ENCODE data around the gene CTSH.

Gene CTSH, protein sequence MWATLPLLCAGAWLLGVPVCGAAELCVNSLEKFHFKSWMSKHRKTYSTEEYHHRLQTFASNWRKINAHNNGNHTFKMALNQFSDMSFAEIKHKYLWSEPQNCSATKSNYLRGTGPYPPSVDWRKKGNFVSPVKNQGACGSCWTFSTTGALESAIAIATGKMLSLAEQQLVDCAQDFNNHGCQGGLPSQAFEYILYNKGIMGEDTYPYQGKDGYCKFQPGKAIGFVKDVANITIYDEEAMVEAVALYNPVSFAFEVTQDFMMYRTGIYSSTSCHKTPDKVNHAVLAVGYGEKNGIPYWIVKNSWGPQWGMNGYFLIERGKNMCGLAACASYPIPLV

DNA sequence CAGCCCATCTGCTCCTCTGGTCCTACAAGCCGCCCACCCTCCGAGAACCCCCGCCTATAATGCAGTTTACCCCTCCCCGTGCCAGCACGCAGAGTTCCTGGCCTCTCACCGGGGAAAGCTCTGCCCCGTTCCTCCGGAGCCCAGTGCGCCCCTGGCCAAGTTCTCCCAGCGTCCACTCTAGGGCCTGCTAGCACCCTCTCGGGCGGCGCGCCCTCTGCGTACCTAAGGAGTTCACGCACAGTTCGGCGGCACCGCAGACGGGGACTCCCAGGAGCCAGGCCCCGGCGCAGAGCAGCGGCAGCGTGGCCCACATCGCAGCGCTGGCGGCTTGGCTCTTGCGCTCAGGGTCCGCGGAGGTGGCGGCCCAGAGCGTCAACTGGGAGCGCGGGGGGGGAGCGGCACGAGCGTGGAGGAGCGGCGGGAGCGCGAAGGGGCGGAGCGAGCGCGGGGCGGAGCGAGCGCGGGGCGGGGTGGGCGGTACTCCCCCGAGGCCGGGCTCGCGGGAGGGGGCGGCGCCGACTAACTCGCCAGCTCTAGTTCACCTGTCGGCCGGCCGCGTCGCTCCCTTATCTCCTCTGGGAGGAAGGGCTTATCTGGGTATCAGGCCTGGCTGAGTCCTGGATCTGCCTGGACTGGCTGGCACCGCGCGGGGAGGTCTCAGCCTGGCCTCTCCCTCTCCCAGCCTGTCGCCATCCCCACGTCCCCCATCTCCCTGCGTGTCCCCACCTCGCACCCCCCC lies at the start of gene CTSH:
Gene CTSH (minus strand): TSS at position 378 of the 739 bp plus-strand sequence. CDS start 65 bp downstream, at position 313.
- peak; percentile 60 for DNase-seq (ENCODE audit: low spot score)

DNA sequence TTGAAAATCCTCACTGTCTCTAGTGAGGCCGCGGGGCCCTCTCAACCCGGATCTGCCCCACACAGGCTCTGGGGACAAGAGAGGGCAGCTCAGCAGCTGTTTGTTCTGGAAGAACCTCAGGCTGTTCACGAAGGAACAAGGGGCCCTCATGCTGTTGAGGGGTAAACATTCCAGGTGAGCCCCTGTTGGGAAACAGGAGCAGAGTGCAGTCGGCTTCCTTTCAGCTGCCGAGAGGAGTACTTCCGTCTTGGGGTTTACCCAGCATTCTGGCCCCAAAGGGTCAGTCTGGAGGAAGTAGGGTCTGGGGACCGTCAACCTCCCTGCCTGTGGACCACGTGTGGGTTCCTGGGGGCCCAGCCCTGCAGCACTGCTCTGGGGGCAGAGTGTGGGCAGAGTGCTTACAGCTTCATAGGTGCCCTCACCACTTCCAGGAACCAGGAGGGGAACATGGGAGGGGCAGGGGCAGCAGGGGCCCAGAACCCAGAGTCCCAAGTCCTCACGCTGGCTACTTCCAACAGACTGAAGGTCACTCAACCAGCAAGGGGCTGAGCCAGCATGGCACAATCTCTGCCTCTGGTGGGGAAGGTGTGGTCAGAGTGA lies 49.2 kb upstream of the CTSH start:
- no peak for DNase-seq (ENCODE audit: low spot score)

DNA sequence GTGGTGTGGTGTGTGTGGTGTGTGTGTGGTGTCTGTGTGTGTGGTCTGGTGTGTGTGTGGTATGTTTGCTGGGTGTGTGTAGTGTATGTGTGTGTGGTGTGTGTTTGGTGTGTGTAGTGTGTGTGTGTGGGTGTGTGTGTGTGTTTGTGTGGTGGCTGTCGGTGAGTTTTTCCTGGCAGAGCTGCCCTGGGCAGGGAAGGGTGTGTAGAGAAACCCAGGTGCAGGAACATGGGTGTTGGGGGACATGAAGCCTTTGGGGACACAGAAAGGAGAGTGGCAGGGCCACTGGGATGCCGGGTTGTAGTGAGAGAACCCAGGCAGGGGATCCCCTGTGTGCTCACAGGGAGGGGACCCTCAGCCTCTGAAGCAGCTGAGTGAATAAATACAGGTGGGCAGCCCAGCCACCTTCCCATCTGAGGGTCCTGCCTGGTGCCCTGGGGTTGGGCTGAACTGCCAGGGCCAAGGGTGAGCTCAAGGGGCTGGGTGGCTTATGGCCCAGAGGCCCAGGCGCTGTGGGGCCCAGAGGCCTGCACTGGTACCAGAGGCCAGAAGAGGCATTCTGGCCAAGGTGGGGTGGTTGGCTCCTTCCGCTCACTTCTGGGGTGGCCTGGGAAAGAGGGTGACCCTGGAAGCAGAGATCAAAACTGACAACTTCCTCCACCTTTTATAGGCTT lies 48.5 kb upstream of the CTSH start:
- DNase-seq (ENCODE audit: low spot score) = no peak

DNA sequence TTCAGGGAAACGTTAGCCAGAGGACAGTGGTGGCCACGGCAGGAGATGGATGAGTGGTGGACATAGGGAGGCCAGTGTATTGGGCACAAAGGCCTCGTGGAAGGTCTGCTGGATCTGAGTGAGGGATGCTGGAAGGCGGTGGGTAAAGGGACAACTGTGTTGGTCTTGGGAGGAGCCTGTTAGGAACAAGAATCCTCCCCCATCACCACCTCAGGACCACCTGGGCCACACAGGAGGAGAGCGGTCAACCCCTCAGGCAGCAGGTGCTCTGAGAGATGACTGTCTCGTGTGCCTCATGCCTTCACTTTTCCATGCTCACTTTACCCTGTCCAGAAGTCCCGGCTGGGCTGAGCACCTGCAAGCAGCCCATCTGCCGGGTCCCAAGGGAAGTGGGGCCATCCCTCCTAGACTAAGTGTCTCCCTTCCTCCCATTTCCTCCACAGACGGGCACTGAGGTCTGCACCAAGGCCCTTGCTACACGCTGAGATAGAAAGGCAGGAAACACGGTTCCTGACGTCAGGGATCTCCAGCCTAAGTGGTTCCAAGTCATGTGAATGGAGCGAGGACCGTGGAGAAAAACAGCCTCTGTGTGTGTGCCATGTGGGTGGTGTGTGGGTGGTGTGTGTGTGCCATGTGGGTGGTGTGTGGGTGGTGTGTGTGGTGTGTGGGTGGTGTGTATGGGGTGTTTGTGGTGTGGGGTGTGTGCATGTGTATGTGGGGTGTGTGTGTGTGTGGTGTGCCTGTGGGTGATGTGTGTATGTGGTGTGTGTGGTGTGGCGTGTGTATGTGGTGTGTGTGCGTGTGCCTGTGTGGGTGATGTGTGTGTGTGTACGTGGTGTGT lies 47.8 kb upstream of the CTSH start:
- no peak for DNase-seq (ENCODE audit: low spot score)

DNA sequence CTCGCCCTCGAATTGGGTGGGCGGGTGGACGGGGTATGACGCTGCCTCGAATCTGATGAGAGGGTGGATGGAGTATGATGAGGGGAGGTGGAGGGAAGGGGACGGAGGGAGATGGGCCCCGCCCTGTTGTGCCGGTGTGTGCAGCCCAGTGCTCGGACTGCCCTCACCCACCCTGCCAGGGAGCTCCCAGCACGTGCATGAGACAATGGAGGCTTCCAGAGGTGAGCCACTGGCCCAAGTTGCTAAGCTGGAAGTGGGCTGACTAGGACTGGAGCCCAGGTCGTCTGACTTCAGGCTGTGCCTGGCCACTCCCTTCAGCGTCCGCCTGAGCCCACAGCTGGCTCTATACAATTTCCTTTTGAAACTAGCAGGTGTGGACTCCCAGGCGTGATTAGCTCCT lies 47.0 kb upstream of the CTSH start:
- DNase-seq (ENCODE audit: low spot score) = no peak

DNA sequence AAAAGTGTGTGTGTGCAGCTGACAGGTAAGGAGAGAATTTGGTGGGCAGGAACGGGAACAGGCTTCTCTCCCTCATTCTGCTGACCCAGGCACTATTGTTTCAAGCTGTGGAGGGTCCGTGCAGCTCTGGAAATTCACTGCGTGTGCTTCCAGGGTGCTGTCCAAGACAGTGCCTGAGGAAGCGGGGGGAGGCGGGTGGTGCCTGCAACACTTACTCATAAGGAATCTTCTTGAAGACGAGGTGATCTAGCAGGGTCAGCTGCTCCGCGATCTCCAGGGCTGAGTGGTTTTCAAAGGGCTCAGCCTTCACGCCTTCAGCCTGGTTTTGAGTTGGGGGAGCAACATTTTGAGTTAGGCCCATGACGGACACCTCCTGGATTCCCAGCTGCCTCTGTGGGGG lies 46.6 kb upstream of the CTSH start:
- peak; percentile 23 for DNase-seq (ENCODE audit: low spot score)

DNA sequence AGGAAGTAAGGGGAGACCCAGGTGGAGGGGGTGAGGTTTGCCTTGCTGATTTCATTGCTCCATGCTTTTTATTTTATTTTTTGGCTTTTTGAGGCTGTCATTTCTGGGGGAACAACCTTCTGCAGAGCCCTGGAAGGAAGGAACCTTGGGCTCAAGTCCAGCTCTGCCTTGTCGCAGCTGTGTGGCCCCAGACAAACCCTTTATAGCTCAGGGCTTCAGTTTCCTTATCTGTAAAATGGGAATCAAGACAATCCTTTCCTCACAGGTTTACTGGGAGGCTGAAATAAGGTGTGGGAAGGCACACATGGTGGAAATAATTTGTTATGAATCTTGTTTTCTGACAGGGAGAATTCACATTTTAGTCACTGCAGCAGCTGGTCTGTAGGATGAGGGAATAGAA lies 45.4 kb upstream of the CTSH start:
- no peak for DNase-seq (ENCODE audit: low spot score)

DNA sequence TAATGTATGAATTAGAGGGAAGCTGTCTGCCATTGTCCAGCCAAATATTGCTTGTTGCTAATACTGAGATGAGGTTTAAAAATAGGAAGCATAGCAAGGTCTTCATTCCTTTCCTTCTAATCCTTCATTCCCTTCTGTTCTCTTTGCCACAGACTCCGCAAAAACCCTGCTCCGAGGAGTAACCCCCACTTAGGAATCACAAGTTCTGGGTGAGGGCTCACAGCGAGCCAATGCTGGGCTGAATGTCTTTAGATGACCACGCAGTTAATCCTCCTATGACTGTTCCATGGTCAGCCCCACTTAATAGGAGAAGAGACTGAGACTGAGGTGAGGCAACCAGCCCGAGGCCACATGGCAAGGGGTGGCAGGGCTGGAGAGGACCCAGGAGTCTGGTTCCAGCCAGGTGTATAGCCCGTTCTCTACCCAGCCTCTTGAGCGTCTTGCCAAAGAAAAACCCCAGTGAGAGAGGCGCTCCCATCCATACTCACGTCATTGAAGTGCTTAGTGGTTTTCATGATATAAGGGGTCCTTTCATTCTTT lies 44.9 kb upstream of the CTSH start:
- DNase-seq (ENCODE audit: low spot score) = no peak

DNA sequence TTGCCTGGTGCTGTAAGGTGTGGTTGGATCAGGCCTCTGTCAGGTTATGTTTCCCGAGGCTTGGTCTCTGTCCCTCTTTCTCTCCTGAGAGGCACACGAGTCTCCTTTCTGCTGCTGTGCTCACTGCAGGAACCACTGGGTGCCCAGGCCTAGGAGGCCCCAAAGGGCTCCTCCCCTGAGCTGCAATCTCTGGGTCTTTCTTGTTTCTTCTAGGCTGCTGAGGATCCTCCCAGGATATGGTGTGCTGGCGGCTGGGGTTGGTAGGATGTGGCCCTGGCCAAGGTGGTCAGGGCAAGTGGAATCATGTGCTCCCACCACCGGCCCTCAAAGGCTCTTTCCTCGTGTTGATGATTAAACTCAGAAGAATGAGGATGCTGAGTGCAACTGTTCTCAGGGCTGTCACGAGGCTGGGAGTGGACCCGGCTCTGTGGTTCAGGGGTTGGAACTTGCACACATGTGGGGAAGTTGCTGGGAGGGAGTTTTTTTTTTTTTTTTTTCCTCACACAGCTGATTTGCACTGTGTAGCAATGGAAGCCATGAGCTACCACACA lies 43.6 kb upstream of the CTSH start:
- peak; percentile 98 for DNase-seq (ENCODE audit: low spot score)

DNA sequence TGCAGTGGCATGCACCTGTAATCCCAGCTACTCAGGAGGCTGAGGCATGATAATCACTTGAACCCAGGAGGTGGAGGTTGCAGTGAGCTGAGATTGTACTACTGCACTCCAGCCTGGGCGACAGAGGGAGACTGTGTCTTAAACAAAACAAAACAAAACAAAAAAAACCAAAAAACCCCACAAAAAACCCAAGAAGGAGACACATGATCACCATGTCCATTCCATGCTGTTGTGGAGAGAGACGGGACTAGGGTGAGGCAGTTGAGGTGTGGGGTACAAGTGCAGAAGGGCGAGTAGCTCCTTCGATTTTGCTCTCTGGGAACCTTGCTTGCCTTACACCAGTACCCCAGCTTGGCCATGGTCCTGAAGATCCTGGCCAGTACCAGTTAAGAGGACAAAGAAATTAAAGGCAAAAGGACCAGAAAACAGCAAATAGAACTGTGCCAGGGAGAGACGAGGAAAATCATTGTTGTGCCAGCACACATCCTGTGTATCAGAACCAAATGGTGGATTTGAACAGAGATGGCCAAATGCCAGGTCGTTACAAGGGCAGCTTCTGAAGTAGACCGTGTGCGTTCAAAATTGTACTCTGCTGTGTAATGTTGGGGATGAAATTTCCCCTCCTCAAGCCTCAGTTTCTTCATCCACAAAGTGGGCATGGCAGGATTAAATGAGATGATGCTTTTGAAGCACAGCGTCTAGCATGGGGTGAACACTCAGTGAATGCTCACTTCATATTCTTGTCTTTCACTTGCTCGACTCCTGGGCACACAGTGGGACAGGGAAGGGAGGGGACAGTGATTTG lies 42.9 kb upstream of the CTSH start:
- DNase-seq (ENCODE audit: low spot score) = no peak

DNA sequence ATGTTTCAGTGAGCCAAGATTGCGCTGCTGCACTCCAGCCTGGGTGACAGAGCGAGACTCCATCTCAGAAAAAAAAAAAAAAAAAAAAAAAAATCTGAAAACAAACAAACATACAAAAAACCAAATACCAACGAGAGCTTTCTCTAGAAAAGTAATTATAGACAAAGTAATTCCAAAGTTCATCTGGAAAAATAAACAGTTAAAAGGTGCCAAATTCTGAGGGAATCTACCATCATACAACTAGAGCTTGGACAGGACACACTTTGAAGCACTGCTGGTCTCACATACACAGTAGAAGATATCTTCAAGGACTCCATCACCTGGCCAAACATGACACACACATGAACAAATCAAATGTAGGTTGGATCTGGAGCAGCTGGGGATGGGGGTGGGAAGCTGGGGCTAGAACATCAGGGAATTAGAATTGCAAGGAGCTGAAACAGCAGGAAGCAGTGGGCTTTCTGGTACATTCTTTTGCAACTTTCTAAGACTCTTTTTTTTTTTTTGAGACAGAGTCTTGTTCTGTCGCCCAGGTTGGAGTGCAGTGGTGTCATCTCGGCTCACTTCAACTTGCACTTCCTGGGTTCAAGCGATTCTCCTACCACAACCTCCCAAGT lies 41.1 kb upstream of the CTSH start:
- no peak for DNase-seq (ENCODE audit: low spot score)

DNA sequence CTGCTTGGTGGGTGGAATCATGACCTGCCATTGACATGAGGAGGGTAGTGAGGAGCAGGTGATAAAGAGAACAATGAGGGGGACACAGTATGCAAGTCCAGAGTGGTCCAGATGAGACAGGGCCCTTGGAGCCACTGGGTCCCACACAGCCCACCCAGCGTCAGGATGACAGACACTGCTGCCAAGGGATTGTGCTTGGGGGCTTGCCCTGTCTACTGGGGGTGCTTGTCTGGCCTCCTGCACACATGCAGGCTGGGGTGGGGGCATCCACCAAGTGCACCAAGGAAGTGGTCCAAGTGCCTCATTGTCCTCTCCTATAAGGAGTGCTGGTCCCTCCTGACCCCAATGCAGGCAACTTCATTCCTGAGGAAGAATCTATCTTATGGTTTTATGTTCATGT lies 39.2 kb upstream of the CTSH start:
- DNase-seq (ENCODE audit: low spot score) = no peak

DNA sequence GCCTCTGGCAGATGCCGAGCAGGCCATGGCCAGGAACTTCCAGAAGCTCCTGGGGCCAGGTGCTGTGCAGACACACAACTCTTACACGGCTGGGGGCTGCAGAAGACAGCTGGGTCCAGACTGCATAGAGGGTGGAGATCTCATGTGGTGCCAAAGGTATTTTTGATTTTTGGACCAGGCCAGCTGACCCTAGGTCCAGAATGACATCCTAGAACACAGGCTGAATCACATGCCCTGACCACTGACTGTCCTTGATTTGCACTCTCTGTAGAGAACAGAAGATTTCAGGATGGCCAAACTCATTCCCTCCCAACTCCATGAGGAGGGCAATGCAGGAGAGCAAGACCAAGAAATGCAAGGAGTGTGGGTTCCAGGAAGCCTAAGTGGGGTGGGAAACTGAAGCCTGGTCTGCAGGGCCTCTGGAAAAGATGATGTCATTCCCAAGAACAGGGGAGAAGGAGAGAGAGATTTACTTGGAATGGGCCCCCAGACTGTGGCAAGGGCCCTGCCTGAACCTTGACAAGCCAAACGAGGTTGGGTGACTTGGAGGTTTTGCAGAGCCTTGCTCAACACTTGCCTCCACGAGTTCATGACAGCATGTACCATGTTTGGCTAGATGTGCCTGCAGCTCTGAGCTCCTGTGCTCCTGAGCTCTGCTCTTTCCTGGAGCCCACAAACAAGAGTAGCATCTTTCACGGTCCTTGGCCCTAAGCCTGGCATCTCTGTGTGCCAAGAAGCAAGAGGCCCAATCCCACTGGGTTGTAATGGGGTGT lies 38.5 kb upstream of the CTSH start:
- DNase-seq (ENCODE audit: low spot score) = no peak

DNA sequence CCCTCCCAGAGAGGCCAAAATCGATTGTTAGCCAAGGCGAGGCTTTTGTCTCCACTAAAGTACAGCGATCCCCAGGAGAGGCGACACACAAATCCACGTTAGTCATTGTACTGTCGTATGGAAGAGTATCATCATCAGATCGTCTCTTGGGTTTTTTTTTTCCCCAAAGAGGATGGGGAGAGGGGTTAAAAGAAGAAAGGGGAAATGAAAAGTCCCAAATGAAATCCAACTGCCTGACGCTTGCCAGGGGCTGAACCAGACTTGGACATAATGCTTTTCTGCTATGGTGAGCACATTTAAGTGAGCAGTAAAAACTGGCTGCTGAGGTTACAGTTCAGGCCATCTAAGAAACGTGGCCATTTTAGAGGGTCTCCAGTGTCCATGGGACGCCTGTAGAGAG lies 37.9 kb upstream of the CTSH start:
- no peak for DNase-seq (ENCODE audit: low spot score)

DNA sequence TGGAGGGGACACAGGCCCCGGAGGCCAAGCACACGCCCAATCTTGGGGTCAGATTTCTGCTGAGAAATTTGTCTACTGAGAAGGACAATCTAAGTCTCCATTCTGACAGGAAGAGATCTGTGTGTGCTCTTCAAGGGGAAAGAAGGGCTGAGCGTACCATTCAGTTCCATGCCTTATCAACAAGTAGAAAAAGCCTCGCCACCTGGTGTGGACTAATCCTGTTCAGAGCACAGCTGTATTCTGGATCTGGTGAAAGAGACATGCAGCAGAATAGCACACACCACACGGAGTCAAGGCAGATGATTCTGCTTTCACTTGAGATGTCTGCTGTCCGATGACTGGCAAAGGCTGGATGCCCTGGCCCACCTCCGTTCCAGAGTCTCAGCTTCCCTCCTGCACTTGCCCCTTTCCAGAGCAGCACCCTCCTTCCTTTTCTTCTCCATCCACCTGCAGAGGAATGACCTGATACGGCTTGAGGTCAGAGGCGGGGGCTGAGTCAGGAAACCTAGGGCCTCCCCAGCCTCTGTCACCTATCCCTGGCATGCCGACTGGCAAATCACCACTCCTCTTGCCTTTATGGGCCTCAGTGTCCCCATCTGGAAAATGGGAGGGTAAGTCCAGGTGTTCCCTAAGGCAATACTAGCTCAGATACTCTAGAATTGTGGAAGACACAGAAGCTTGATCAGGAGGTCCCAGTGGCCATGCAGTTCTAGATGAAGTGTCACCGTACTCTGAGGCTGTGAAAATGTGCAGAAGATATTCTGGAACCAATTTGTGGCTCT lies 36.9 kb upstream of the CTSH start:
- DNase-seq (ENCODE audit: low spot score) = no peak

DNA sequence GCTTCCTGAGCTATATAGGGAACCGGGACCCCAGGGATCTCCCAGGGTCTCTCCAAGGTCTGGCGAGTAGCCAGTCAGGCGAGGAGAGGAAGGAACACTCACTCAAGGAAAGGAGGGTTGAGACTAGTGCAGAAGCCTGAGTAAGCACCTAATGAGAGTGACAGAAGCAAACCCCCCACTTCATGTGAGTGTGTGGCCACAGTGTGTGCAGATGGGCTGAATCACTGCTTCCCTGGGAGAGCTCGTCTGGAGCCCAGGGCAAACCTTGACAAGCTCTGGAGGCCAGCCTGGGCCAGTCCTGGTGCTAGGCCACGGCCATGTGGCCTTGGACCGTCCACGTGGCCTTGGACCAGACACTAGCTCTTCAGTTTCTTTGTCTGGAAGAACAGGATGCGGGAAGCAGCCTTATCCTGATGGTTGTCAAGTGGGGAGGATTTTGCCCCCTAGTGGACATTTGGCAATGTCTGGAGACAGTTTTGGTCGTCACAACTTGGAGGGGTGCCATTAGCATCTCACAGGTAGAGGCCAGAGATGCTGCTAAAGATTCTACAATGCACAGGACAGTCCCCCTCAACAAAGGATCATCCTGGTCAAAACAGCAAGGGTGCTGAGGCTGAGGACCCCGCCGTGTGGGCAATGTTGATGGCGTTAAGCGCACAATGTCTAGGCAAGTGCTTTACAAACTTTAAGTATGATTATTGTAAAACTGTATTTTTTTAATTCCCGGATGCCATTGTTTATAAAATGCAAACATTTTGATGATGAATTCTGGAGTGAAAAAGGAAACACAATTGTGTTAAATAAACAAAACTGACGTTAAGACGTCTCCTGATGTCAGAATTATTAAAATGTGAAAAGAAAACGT lies 34.8 kb upstream of the CTSH start:
- peak; percentile 72 for DNase-seq (ENCODE audit: low spot score)

DNA sequence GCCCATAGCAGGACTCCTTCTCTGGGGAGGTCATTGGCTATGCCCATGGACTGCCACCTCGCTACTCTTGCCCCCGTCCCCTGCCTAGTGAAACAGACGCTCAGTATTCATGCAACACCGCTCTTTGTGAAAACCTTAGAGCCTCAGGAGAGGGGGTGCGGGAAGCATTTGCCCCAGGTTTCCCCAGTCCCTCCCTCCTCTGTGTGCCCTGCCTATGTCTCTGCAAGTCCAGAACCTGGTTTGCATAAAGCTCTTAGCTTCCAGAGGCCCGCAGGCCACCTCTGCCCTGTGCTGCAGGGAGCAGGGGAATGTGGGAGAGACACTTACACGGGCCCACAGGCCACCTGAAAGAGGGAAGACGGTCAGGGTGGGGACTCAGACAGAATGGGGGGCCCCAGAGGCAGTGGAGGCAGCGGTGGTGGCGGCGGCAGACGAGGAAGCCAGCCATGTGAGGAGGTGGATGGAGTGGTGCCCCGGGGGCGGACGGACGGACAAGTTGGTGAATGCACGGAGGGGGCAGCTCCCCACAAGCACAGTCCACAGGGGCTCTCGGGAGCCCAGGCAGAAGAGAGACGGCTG lies 33.8 kb upstream of the CTSH start:
- no peak for DNase-seq (ENCODE audit: low spot score)
